ENCODE data around the gene ADRM1.

The ADRM1 gene

GRCh38 chr20:62281161-62281933 is 21.4 kb upstream of the ADRM1 start:
- no peak for FAIRE-seq

- FAIRE-seq: no peak
Measured at GRCh38 chr20:62282103-62282502, 20.7 kb upstream of the ADRM1 start.

GRCh38 chr20:62282877-62283503 is 19.8 kb upstream of the ADRM1 start:
- no peak for FAIRE-seq

- no peak for FAIRE-seq
Measured at GRCh38 chr20:62284448-62284847, 18.3 kb upstream of the ADRM1 start.

GRCh38 chr20:62285151-62285550 is 17.6 kb upstream of the ADRM1 start:
- no peak for FAIRE-seq

GRCh38 chr20:62285722-62286121 is 17.1 kb upstream of the ADRM1 start:
- no peak for FAIRE-seq

GRCh38 chr20:62286493-62287064 is 16.2 kb upstream of the ADRM1 start:
- FAIRE-seq: no peak

GRCh38 chr20:62287129-62287528 is 15.7 kb upstream of the ADRM1 start:
- FAIRE-seq: no peak

GRCh38 chr20:62287759-62288534 is 14.8 kb upstream of the ADRM1 start:
- FAIRE-seq: no peak

- FAIRE-seq: no peak
Measured at GRCh38 chr20:62288535-62289105, 14.2 kb upstream of the ADRM1 start.

GRCh38 chr20:62289131-62289530 is 13.7 kb upstream of the ADRM1 start:
- no peak for FAIRE-seq

GRCh38 chr20:62289898-62290297 is 12.9 kb upstream of the ADRM1 start:
- no peak for FAIRE-seq

GRCh38 chr20:62291251-62292066 is 11.3 kb upstream of the ADRM1 start:
- FAIRE-seq: no peak

GRCh38 chr20:62292108-62292507 is 10.7 kb upstream of the ADRM1 start:
- FAIRE-seq: no peak

GRCh38 chr20:62293111-62293784 is 9.5 kb upstream of the ADRM1 start:
- FAIRE-seq: no peak

GRCh38 chr20:62293946-62294345 is 8.9 kb upstream of the ADRM1 start:
- FAIRE-seq: no peak

GRCh38 chr20:62294516-62294915 is 8.3 kb upstream of the ADRM1 start:
- FAIRE-seq: no peak

GRCh38 chr20:62296724-62297448 is 5.9 kb upstream of the ADRM1 start:
- no peak for FAIRE-seq

- FAIRE-seq: no peak
Measured at GRCh38 chr20:62297449-62298227, 5.2 kb upstream of the ADRM1 start.

All from islet of Langerhans (tissue), 1 donor.